ENCODE data around the gene DNAJC6.

DNAJC6 gene

GRCh38 chr1:65412256-65412983 lies 103.1 kb downstream of the DNAJC6 start:
- no peak for DNase-seq

GRCh38 chr1:65412984-65413375 lies 103.6 kb downstream of the DNAJC6 start:
- no peak for DNase-seq

GRCh38 chr1:65414538-65414937 lies 105.2 kb downstream of the DNAJC6 start:
- DNase-seq, result no peak

- no peak for DNase-seq
Measured at GRCh38 chr1:65416767-65417166, 107.4 kb downstream of the DNAJC6 start.

- DNase-seq, result no peak
Measured at GRCh38 chr1:65417729-65418128, 108.4 kb downstream of the DNAJC6 start.

GRCh38 chr1:65418522-65419185 lies 109.3 kb downstream of the DNAJC6 start:
- DNase-seq, result no peak

- peak; percentile 95 to 97 (median 97) for DNase-seq
Measured at GRCh38 chr1:65419681-65420589, 110.6 kb downstream of the DNAJC6 start.

GRCh38 chr1:65420590-65421350 lies 111.4 kb downstream of the DNAJC6 start, which contains the start of the genes LEPR and LEPROT:
Gene LEPR, plus strand, starts transcription at chr1:65420668. Its CDS starts 144,898 bp downstream, at chr1:65565566.
Gene LEPROT, plus strand, starts transcription at chr1:65420668. Its CDS starts 57 bp downstream, at chr1:65420725.
- peak in 1 of 3 experiments; percentile 95 for DNase-seq

GRCh38 chr1:65421351-65422025 lies 112.1 kb downstream of the DNAJC6 start:
- no peak for DNase-seq

GRCh38 chr1:65422241-65423203 lies 113.2 kb downstream of the DNAJC6 start:
- no peak for DNase-seq

- DNase-seq, result no peak
Measured at GRCh38 chr1:65423884-65424572, 114.7 kb downstream of the DNAJC6 start.

GRCh38 chr1:65424573-65424889 lies 115.2 kb downstream of the DNAJC6 start:
- DNase-seq, result no peak

GRCh38 chr1:65425006-65425405 lies 115.7 kb downstream of the DNAJC6 start:
- DNase-seq, result no peak

- DNase-seq, result no peak
Measured at GRCh38 chr1:65425697-65426096, 116.4 kb downstream of the DNAJC6 start.

- DNase-seq, result no peak
Measured at GRCh38 chr1:65429078-65429477, 119.7 kb downstream of the DNAJC6 start.

GRCh38 chr1:65429806-65430205 lies 120.5 kb downstream of the DNAJC6 start:
- no peak for DNase-seq

GRCh38 chr1:65431111-65431705 lies 121.9 kb downstream of the DNAJC6 start:
- DNase-seq, result peak; percentile 28 to 71 (median 51)

- DNase-seq, result no peak
Measured at GRCh38 chr1:65432918-65433317, 123.6 kb downstream of the DNAJC6 start.

GRCh38 chr1:65434255-65434654 lies 124.9 kb downstream of the DNAJC6 start:
- DNase-seq, result no peak

GRCh38 chr1:65434760-65435159 lies 125.4 kb downstream of the DNAJC6 start:
- DNase-seq, result no peak

Data from NCI-H1417 (cell line).